Activated T-helper 9 cell treated with anti-CD3 and anti-CD28 coated beads, Interleukin-2, amount 50 U/mL, for 16 hours (primary cell): ENCODE measurements around the gene TLL2.
A peak's percentile ranks its signal among the peaks of the same experiment; 100 is the strongest.

Experiments
- DNase-seq: peaks from one replicate; pipeline ENCODE4 v3.0.0-alpha.2; 2020; ENCODE audit warnings: low read depth

TLL2 gene

GRCh38 chr10:96358851-96359540 is 154.7 kb downstream of the TLL2 start, which contains the start of gene OPALIN:
TSS of gene OPALIN (minus strand) at chr10:96359002. CDS start at chr10:96358896, 106 bp downstream.
- DNase-seq: no peak

DNA sequence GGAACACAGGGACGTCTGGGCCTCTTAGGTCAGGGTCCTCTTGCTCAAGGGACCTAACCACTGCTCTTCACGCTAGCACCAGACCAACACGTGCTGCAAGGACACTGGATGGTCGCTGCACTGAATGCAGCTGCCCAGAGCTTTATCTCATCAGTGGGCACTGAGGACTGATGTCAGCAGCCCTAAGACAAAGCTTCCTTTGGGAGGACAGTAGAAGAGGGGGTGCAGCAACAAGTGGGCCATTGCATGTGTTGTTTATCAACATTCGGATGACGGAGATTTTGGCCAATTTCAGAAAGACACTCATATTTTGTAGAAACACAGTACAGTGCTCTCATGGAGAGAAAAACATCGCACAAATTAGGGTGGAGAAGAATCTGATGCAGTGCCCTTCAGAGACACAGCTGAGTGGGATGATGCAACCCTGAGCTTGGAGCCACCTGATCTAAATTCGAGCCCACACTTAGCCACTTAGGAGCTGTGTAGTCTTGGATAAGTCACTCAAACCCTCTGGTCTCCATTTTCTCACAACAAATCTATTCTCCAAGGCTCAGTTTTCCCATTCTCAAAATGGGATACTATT is 156.6 kb downstream of the TLL2 start:
- no peak for DNase-seq

DNA sequence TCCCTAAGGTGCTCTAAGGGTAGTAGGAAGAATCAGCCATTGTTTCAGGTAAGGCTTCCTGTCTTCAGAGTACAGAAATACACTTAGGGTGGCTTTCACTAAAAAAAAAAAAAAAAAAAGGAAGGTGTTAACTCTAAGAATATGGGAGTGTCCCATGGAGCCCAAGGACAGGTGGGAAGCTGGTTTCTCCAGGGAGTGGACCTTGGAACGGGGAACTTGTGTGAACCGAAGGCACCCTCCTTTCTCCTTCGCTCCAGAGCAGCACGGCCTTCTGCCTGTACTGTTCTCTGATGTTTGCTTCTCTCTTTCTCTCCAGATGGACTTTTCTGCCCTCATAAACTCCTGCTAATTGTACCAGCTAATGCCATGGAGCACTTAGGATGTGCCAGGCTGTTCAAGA is 161.1 kb downstream of the TLL2 start:
- no peak for DNase-seq

GRCh38 chr10:96352027-96352426 is 161.7 kb downstream of the TLL2 start:
- DNase-seq: no peak

GRCh38 chr10:96346295-96346694 is 167.4 kb downstream of the TLL2 start:
- DNase-seq: no peak

DNA sequence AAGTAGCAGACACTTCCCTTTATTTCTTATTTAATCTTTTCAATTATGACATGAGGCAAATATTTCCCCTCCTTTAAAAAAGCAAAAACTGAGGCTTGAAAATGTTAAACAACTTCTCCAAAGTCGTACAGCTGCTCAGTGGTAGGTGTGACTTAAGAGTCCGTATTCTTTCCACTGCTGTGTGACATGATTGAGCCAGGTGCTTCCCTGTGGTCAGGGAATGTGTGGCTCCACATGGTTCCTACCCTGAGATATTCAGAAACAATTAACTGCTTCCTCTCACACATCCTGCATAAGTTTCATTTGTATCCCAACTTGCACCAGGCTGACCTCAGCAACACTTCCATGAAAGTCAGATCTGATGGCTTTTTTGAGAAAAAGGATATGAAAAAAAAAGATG is 168.5 kb downstream of the TLL2 start:
- DNase-seq: no peak

DNA sequence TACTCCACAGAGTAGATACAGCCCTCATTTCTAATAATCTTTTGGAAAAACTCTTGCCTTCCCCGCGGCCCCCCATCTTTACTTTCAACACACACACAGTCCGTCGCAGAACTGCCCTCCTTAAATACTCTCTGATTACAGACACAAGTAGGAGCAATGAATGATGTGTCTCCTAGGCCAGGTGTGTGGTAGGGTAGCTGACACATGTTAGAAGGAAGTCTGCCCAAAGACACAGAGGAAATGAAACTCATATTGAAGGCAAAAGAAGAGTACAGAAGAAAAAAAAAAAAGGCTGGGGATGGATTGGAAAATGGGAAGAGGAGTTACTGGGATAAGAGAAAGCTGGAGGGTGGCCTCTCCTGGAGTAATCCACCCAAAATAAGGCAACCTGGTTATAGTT is 169.5 kb downstream of the TLL2 start:
- no peak for DNase-seq

DNA sequence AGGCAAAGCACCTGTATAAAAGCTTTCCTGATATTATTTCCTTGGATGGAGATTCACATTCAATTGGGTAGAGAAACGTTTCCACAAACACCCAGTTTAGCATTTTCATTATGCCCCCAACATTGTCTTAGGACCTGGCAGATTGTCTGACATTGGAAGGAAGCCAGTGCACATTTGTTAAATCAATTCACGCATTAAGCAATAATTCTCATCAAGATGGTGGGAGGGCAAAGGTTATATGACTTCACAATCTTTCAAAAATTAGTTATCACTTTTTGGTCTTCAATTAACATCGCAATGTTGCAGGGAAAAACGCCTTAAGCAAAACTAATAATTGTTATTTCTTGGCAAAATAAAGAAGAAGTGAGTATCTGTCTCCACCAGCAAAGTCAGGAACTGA is 171.3 kb downstream of the TLL2 start:
- no peak for DNase-seq

GRCh38 chr10:96341219-96342182 is 172.2 kb downstream of the TLL2 start:
- DNase-seq: no peak

GRCh38 chr10:96339956-96340904 is 173.5 kb downstream of the TLL2 start:
- peak; percentile 11 for DNase-seq

DNA sequence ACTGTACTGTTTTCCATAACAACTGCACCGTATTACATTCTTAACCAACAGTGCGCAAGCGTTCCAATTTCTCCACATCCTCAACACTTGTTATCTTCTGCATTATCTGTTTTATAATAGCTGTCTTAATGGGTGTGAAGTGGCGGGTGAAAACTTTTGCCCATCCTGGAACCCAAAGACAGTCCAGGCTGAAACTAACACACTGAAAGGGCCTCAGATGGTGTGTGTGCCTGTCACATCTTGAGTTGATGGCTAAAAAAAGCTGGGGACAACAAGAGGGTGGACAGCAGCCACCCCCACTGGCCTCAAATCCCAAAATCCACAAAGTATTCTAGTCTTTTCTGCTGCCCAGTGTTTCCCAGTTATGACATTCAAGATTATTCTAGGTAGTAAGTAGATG is 174.3 kb downstream of the TLL2 start:
- DNase-seq: no peak

DNA sequence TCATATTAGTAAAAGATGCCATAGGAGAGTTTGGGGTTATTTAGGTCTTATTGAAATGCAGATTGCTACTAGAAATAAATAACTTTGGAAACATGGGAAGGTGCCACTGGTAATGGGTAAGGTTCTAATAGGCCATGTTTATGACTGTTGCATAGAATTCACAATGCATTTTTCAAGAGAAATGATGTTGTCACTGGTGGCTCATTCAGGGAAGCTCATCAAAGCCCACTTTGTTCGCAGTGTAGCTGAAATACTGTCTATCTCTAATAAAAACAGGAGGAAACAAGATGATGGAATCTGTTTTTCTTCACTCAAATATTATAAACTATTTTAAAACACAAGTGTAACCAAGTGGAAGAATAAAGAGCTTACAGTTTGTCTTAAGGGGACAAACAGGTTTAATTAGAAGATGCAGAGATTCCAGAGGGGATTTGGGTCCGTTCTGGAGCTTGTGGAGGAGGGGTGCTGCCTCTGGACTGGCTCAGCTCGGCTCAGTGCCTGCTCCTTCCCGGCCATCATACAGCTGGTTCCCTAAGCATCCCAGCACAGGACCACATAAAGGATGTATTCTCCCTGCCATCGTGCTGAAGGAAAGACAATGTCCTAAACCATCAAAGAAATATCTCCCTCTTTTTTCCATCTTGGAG is 175.3 kb downstream of the TLL2 start:
- DNase-seq: no peak

DNA sequence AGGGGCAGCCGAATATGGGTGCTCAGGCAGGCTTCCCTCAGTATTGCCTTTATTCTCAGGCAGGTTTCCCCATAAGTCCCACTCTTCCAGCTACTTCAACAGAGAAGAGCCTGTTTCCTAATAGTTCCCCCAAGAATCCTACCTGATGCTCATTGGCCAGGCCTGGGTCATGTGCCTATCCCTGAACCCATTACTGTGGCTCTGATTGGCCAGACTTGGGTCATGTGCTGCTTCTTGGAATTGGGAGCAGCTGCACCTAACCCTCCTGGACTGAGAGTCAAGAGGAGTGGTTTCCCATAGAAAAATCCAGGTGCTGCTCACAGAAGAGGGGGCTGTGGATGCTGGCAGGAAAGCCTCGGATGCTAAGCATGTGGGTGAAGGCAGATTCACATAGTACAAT is 176.6 kb downstream of the TLL2 start:
- no peak for DNase-seq

DNA sequence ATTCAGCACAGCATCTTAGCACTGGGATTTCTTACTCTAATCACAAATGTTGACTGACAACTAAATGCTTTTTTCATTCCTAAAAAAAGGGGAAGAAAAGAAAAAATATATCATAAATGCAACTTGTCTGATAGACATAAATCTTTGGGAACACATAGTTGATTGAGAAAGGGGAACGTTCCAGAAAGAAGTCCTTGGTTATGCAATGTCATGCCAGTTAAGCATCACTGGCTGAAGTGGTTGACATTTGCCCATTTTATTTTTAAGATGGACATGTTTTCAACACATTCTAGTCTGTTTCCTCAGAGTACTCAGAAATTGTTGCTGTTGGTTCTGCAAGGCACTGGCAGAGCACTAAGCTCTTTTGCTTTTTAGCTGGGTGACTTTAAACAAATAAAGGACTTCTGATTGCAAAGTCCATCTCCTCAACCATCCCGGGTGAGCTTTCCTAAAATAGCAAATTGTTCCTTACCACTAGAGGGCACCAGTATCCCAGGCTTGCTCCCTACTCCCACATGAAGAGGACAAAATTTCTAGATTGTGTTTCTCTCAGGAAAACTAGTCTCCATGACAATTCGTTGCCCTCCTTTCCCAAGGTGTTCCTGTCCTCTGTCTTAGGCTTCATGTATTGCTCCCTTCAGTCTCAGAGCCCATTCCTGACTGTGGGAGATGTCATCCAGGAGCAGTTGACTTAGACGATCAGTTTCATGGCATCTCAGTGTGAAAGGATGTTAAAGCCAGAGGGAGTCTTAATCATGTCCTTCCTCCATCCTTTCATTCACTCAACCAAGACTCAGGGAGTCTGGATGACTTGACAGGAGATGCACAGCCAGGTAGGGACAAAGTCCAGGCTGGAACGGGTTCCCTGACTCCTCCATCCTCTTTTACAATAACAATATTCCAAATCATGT is 178.9 kb downstream of the TLL2 start:
- DNase-seq: no peak

DNA sequence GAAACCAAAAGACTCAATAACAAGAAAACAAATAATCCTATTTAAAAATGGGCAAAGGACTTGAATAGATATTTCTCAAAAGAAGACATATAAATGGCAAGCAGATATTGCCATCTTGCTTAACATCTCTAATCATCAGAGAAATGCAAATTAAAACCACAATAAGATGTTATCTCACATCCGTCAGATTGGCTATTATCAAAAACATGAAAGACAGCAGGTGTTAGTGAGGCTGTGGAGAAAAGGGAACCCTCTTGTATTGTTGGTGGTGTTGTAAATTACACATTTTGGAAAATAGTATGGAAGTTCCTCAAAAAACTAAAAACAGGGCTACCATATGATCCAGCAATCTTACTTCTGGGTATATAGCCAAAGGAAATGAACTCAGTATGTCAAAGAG is 180.6 kb downstream of the TLL2 start:
- DNase-seq: no peak

GRCh38 chr10:96327462-96327861 is 186.3 kb downstream of the TLL2 start:
- DNase-seq: no peak

- no peak for DNase-seq
These were observed 187.9 kb downstream of the TLL2 start for GRCh38 chr10:96325719-96326373.

- no peak for DNase-seq
These were observed 189.3 kb downstream of the TLL2 start for GRCh38 chr10:96324447-96324846.

GRCh38 chr10:96322275-96322674 is 191.5 kb downstream of the TLL2 start:
- no peak for DNase-seq

DNA sequence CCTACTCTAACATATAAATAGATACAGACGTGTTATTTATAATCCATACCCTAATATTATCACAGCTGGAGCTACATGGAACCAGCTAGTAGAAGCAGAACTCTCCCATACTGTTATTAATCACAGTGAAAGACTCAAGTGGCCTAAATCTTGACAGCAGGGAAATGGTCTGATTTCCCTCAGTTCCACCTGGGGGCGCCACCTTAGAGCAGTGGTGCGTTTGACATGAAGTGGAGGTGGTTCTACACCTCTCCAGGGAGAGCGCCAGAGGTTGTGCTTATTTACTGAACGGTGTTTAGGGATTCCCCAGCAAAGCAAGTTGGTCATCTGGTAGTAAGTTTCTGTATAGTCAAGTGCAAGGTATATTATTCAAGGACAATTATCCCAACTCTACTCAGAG is 191.9 kb downstream of the TLL2 start:
- DNase-seq: no peak
